B cell (primary cell): ENCODE measurements around the gene ADGRV1. TPM values are rescaled to one million over a fixed set of nuclear protein-coding genes. Genes with fewer than 3 reads are reported as not detected.
"Not testable (repeated sequence)": the region's sequence is repeated elsewhere in the genome, so short reads cannot be mapped to it uniquely, and the experiment has no call there.

Experiments used
- ATAC-seq: fragments of 200-7000 bp; cut with Tn5 transposase; one replicate; pipeline ENCODE4 v1.10.0; 2021; ENCODE audit warnings: low read depth, mild to moderate bottlenecking, moderate number of reproducible peaks, moderate library complexity
- CTCF ChIA-PET: fragments of 350-600 bp; sonication (Branson Sonifier 250); formaldehyde crosslinking; loops from one replicate; lab custom pipeline; 2021; ENCODE audit warnings: antibody characterized with exemption, inconsistent platforms; lab: Charles Lee
- POLR2A ChIA-PET: fragments of 350-600 bp; sonication (Branson Sonifier 250); formaldehyde crosslinking; loops from one replicate; lab custom pipeline; 2021; ENCODE audit warnings: antibody characterized with exemption; lab: Charles Lee
- DNase-seq: peaks from one replicate; pipeline ENCODE4 v3.0.0; 2013
- H2AFZ ChIP-seq: 2 replicates; pipeline ENCODE4 v1.6.1; 2012; ENCODE audit warnings: mild to moderate bottlenecking, low read depth, low read length; ENCODE audit not compliant: insufficient read depth, poor library complexity, severe bottlenecking
- H3K27ac ChIP-seq, 2 donors: 1 replicate in 1 of 2; 2 replicates in 1 of 2; pipeline ENCODE4 v1.5.1; 2012 to 2013; ENCODE audit warnings: low read length in 2 of 2, mild to moderate bottlenecking in 2 of 2, moderate library complexity in 1 of 2
- H3K27me3 ChIP-seq, 4 experiments: fragments of 200-600 bp in 1 of 4; sonication (generic) in 1 of 4; replicated peaks in 1 of 4; 1 replicate in 2 of 4; 2 replicates in 2 of 4; pipeline versions ENCODE4 v1.6.1 to v1.7.0; 2013 to 2016; ENCODE audit warnings: low read length in 3 of 4, mild to moderate bottlenecking in 2 of 4, mixed read lengths in 1 of 4, moderate library complexity in 1 of 4; ENCODE audit not compliant: insufficient read depth in 4 of 4, control insufficient read depth in 3 of 4; ENCODE audit errors: control extremely low read depth in 1 of 4
- H3K36me3 ChIP-seq, 2 experiments: replicated peaks in 1 of 2; 1 replicate in 1 of 2; 2 replicates in 1 of 2; pipeline versions ENCODE4 v1.6.1 to v1.7.1; 2013; ENCODE audit warnings: low read length in 1 of 2; ENCODE audit not compliant: insufficient read depth in 2 of 2, control insufficient read depth in 1 of 2; ENCODE audit errors: control extremely low read depth in 1 of 2, extremely low read depth in 1 of 2
- H3K4me1 ChIP-seq, 2 donors: fragments of 200-600 bp in 1 of 2; sonication (generic) in 1 of 2; 1 replicate in 1 of 2; 2 replicates in 1 of 2; pipeline versions ENCODE4 v1.5.1 to v1.6.1; 2013 to 2017; ENCODE audit warnings: low read length in 2 of 2; ENCODE audit not compliant: control insufficient read depth in 2 of 2, insufficient read depth in 2 of 2
- H3K4me2 ChIP-seq: replicated peaks from 2 replicates; pipeline ENCODE3; 2012; ENCODE audit warnings: mild to moderate bottlenecking, low read depth, low read length; ENCODE audit not compliant: poor library complexity, severe bottlenecking
- H3K4me3 ChIP-seq, 5 experiments: fragments of 200-600 bp in 1 of 5; sonication (generic) in 1 of 5; 1 replicate in 3 of 5; 2 replicates in 2 of 5; pipeline versions ENCODE4 v1.5.1 to v1.7.0; 2011 to 2016; ENCODE audit warnings: low read length in 4 of 5, mild to moderate bottlenecking in 4 of 5, low read depth in 2 of 5, control low read depth in 1 of 5, moderate library complexity in 1 of 5; ENCODE audit not compliant: insufficient read depth in 1 of 5; ENCODE audit errors: control extremely low read depth in 1 of 5, extremely low read depth in 1 of 5
- H3K79me2 ChIP-seq: fragments of 200-600 bp; sonication (generic); one replicate; pipeline ENCODE4 v1.6.0; 2016; ENCODE audit warnings: low read length; ENCODE audit not compliant: control insufficient read depth, insufficient read depth
- H3K9ac ChIP-seq: fragments of 200-600 bp; sonication (generic); 2 replicates; pipeline ENCODE4 v1.6.1; 2017; ENCODE audit warnings: mild to moderate bottlenecking, low read length, moderate library complexity
- H3K9me3 ChIP-seq, 3 donors: one replicate each; pipeline versions ENCODE4 v1.6.1 to v1.7.1; 2013; ENCODE audit warnings: low read length in 2 of 3; ENCODE audit not compliant: control insufficient read depth in 2 of 3, insufficient read depth in 1 of 3; ENCODE audit errors: control extremely low read depth in 1 of 3
- H4K20me1 ChIP-seq: 2 replicates; pipeline ENCODE4 v1.6.0; 2012; ENCODE audit warnings: mild to moderate bottlenecking, low read length; ENCODE audit not compliant: insufficient read depth, control insufficient read depth, poor library complexity, severe bottlenecking
- H3K27ac Mint-ChIP-seq: one replicate; pipeline ENCODE4 v1.8.0; 2021; ENCODE audit warnings: mixed read lengths
- H3K27me3 Mint-ChIP-seq: one replicate; pipeline ENCODE4 v1.8.0; 2021; ENCODE audit warnings: mixed read lengths
- H3K4me1 Mint-ChIP-seq: one replicate; pipeline ENCODE4 v1.8.0; 2021; ENCODE audit warnings: mixed read lengths
- H3K4me3 Mint-ChIP-seq: one replicate; pipeline ENCODE4 v1.8.0; 2021; ENCODE audit warnings: mixed read lengths
- H3K9me3 Mint-ChIP-seq: one replicate; pipeline ENCODE4 v1.8.0; 2022; ENCODE audit warnings: mixed read lengths; ENCODE audit not compliant: insufficient read depth
- CTCF ChIP-seq: fragments of 200-600 bp; IDR thresholded peaks from one replicate; pipeline ENCODE4 v1.8.0; 2022; ENCODE audit warnings: antibody characterized with exemption, mild to moderate bottlenecking
- EZH2 ChIP-seq: IDR thresholded peaks from 2 replicates; pipeline ENCODE4 v1.6.1; 2012; ENCODE audit warnings: borderline replicate concordance, low read depth, mild to moderate bottlenecking, moderate library complexity, low read length; ENCODE audit not compliant: insufficient read depth, poor library complexity, severe bottlenecking
- WGBS: methylation state at CpG from one replicate; pipeline ENCODE4 v1.1.5; 2013; ENCODE audit warnings: missing lambda C conversion rate; ENCODE audit not compliant: insufficient coverage; 5-methylcytosine and 5-hydroxymethylcytosine counted together
- intact Hi-C: fragments of 100-400 bp; cut with micrococcal nuclease; formaldehyde crosslinking; loops from one replicate; pipeline ENCODE4 v1.10.0; 2022
- polyA plus RNA-seq: library from polyadenylated mRNA; depleted of rRNA; stranded (reverse); fragments of >200 nt; gene quantifications from 2 replicates; pipeline ENCODE4 v1.2.3, GENCODE V29; 2012
- total RNA-seq, 2 donors: library from RNA; stranded (reverse); fragments of 120-200 nt in 1 of 2; gene quantifications; 1 replicate in 1 of 2; 2 replicates in 1 of 2; pipeline versions ENCODE4 v1.2.3 to v1.2.4, GENCODE V29; 2013 to 2022

The ADGRV1 gene
- total and polyA plus RNA-seq, 2 donors (not counting 1 experiment from before 2014, with no cell fraction given) = 0.07 TPM; not detected in 1

DNA sequence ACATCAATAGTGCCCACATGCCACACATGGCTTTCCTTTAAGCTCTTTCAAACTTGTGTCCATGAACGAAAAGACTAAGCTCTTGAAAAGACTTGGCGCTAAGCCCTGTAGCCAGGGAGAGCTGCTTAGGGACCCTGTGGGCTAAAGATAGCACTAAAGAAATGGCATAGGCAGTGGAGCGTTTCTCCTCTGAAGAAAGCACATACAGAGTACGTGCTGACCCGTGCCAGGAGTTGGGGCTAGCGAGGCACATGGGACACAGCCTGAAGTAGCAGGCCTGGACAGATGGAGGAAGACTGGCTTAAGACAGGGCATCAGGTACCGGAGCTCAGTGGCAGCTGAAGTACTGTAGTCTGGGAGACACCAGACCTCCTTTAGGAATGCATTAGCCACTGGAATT, 39.7 kb downstream of the ADGRV1 start:
- CTCF ChIA-PET = no interaction called here
- H4K20me1 ChIP-seq = no peaks in the 10 kb centered on the region

DNA sequence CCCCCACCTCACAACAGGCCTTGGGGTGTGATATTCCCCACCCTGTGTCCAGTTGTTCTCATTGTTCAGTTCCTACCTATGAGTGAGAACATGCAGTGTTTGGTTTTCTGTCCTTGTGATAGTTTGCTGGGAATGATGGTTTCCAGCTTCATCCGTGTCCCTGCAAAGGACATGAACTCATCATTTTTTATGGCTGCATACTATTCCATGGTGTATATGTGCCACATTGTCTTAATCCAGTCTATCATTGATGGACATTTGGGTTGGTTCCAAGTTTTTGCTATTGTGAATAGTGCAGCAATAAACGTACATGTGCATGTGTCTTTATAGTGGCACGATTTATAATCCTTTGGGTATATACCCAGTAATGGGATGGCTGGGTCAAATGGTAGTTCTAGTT, 41.7 kb downstream of the ADGRV1 start:
- H3K27ac Mint-ChIP-seq, H3K4me3 Mint-ChIP-seq, H3K27me3 ChIP-seq, H3K9me3 Mint-ChIP-seq, H3K27ac ChIP-seq, DNase-seq, H3K4me2 ChIP-seq, H4K20me1 ChIP-seq, POLR2A ChIA-PET, H2AFZ ChIP-seq, H3K4me1 Mint-ChIP-seq, intact Hi-C loops, H3K4me1 ChIP-seq, CTCF ChIA-PET, H3K4me3 ChIP-seq, H3K79me2 ChIP-seq, H3K36me3 ChIP-seq, H3K9ac ChIP-seq, H3K9me3 ChIP-seq, ATAC-seq: not testable (repeated sequence)
- H3K27me3 Mint-ChIP-seq = peaks cover 12% of the 10 kb centered on the region
- 100% methylated on average over 2 of the region's 3 CpGs for WGBS

More for the DNA sequence above, 39.7 kb downstream of the ADGRV1 start:
- no peak for ATAC-seq
- POLR2A ChIA-PET = no interaction called here
- Histone ChIP-seq H3K27ac (no peak overlapping the region), H3K27me3 (no peaks in the 10 kb centered on the region), H3K9ac (no peak overlapping the region), H2AFZ (no peak overlapping the region), H3K4me3 (no peak overlapping the region), H3K79me2 (no peaks in the 10 kb centered on the region), H3K4me2 (no peak overlapping the region), H3K9me3 (peaks cover 0 to 6% (median 0%) of the 10 kb centered on the region in 3 donors), H3K36me3 (no peaks in the 10 kb centered on the region), H3K4me1 (no peaks in the 10 kb centered on the region)
- no peaks in the 10 kb centered on the region for H3K9me3 Mint-ChIP-seq
- 93% methylated on average over 7 of the region's 7 CpGs for WGBS
- no peaks in the 10 kb centered on the region for H3K4me1 Mint-ChIP-seq
- no peak overlapping the region for H3K4me3 Mint-ChIP-seq
- TF ChIP-seq EZH2 (no peak), CTCF (no peak)
- intact Hi-C loops = no loop called here
- DNase-seq = no peak
- no peak overlapping the region for H3K27ac Mint-ChIP-seq
- peaks cover 5% of the 10 kb centered on the region for H3K27me3 Mint-ChIP-seq
